HL-60 (cell line): ENCODE results near the gene ARAP3.

Experiments used
- CTCF ChIP-seq: IDR thresholded peaks from one replicate; pipeline ENCODE4 v1.5.1; 2011; ENCODE audit warnings: low read length, control low read depth, inconsistent platforms; ENCODE audit not compliant: insufficient read depth
- REST ChIP-seq: IDR thresholded peaks from 2 replicates; pipeline ENCODE4 v1.6.1; 2012; ENCODE audit warnings: low read depth; ENCODE audit not compliant: insufficient replicate concordance
- SPI1 ChIP-seq: IDR thresholded peaks from 2 replicates; pipeline ENCODE4 v1.6.1; 2012; ENCODE audit warnings: low read depth, mild to moderate bottlenecking, borderline replicate concordance

- TF ChIP-seq CTCF, result no peak
- TF ChIP-seq SPI1, result no peak
- TF ChIP-seq REST, result no peak
Measured at GRCh38 chr5:141694479-141694878, 12.4 kb upstream of the ARAP3 start.
